Mesendoderm (in vitro differentiated cells): ENCODE results near the gene APOA1.
A peak's percentile ranks its signal among the peaks of the same experiment; 100 is the strongest.

Experiments
- DNase-seq: peaks from one replicate; pipeline ENCODE4 v3.0.0; 2013
- H2AK5ac ChIP-seq: 2 replicates; pipeline ENCODE4 v1.6.1; 2013; ENCODE audit warnings: low read length, inconsistent platforms
- H2BK120ac ChIP-seq: 2 replicates; pipeline ENCODE4 v1.6.1; 2013; ENCODE audit warnings: low read depth, mild to moderate bottlenecking, low read length, moderate library complexity, mixed read lengths
- H2BK15ac ChIP-seq: replicated peaks from 2 replicates; pipeline ENCODE4 v1.6.1; 2013; ENCODE audit warnings: low read depth, mild to moderate bottlenecking, moderate library complexity
- H2BK5ac ChIP-seq: 2 replicates; pipeline ENCODE4 v1.6.1; 2013; ENCODE audit warnings: low read length, inconsistent platforms
- H3K18ac ChIP-seq: 2 replicates; pipeline ENCODE4 v1.6.1; 2013; ENCODE audit warnings: mild to moderate bottlenecking, low read length, mixed read lengths
- H3K23ac ChIP-seq: one replicate; pipeline ENCODE4 v1.6.1; 2013; ENCODE audit warnings: low read length
- H3K27ac ChIP-seq: 2 replicates; pipeline ENCODE4 v1.5.1; 2013; ENCODE audit warnings: low read depth, mild to moderate bottlenecking, inconsistent platforms, low read length, moderate library complexity
- H3K27me3 ChIP-seq: 2 replicates; pipeline ENCODE4 v1.6.1; 2013; ENCODE audit warnings: low read length, control low read depth, mild to moderate bottlenecking, inconsistent platforms; ENCODE audit not compliant: insufficient read depth, poor library complexity
- H3K36me3 ChIP-seq: 2 replicates; pipeline ENCODE4 v1.6.1; 2013; ENCODE audit warnings: low read length, inconsistent platforms; ENCODE audit not compliant: control insufficient read depth, insufficient read depth
- H3K4ac ChIP-seq: one replicate; pipeline ENCODE4 v1.6.1; 2013; ENCODE audit warnings: low read depth, mild to moderate bottlenecking, low read length, moderate library complexity
- H3K4me1 ChIP-seq: 2 replicates; pipeline ENCODE4 v1.6.1; 2013; ENCODE audit warnings: low read depth, low read length, inconsistent platforms; ENCODE audit not compliant: control insufficient read depth
- H3K4me2 ChIP-seq: 2 replicates; pipeline ENCODE4 v1.6.1; 2013; ENCODE audit warnings: low read length
- H3K4me3 ChIP-seq: 2 replicates; pipeline ENCODE4 v1.5.1; 2013; ENCODE audit warnings: mild to moderate bottlenecking, low read length
- H3K56ac ChIP-seq: one replicate; pipeline ENCODE4 v1.6.1; 2013; ENCODE audit warnings: low read length
- H3K79me1 ChIP-seq: 2 replicates; pipeline ENCODE4 v1.6.1; 2013; ENCODE audit warnings: low read length, inconsistent platforms
- H3K79me2 ChIP-seq: 2 replicates; pipeline ENCODE4 v1.6.1; 2013; ENCODE audit warnings: mild to moderate bottlenecking, low read length; ENCODE audit not compliant: control insufficient read depth, insufficient read depth
- H3K9ac ChIP-seq: 2 replicates; pipeline ENCODE4 v1.6.1; 2013; ENCODE audit warnings: low read length, inconsistent platforms
- H4K5ac ChIP-seq: one replicate; pipeline ENCODE4 v1.6.1; 2013; ENCODE audit warnings: low read length
- H4K8ac ChIP-seq: one replicate; pipeline ENCODE4 v1.6.1; 2013; ENCODE audit warnings: low read depth, mild to moderate bottlenecking, control low read depth, low read length, moderate library complexity
- WGBS: extraction: QIAGEN DNeasy Blood & Tissue Kit; methylation state at CpG from one replicate; pipeline ENCODE4 v1.1.7; 2013; ENCODE audit warnings: low lambda C conversion rate, missing lambda C conversion rate; ENCODE audit not compliant: insufficient coverage; ENCODE audit errors: extremely low coverage; 5-methylcytosine and 5-hydroxymethylcytosine counted together

APOA1 gene

DNA sequence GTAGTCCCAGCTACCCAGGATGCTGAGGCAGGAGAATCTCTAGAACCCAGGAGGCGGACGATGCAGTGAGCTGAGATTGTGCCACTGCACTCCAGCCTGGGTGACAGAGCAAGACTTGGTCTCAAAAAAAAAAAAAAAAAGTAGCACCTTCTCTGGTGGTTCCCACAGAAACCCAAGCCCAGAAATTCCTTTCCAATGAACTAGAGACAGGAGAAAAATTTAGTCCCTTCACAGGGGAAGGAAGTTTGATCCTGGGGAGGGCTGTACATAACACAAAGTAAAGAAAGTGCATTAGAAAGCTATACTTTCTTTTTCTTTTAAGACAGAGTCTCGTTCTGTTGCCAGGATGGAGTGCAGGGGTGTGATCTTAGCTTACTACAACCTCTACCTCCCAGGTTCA lies 25.5 kb upstream of the APOA1 start:
- H3K79me2 ChIP-seq = no peaks in the 10 kb centered on the region
- no peak for DNase-seq
- peaks cover 7% of the 10 kb centered on the region for H3K36me3 ChIP-seq
- no peak overlapping the region for H3K27ac ChIP-seq
- H2BK120ac ChIP-seq = no peak overlapping the region
- no peak overlapping the region for H2AK5ac ChIP-seq
- no peak overlapping the region for H2BK15ac ChIP-seq
- no peak overlapping the region for H2BK5ac ChIP-seq
- no peaks in the 10 kb centered on the region for H3K4me1 ChIP-seq
- WGBS = no CpG with 5 or more reads among the region's 3 CpGs
- no peak overlapping the region for H4K8ac ChIP-seq
- no peak overlapping the region for H3K4me3 ChIP-seq
- no peak overlapping the region for H3K9ac ChIP-seq
- H4K5ac ChIP-seq = no peak overlapping the region
- no peaks in the 10 kb centered on the region for H3K27me3 ChIP-seq
- no peak overlapping the region for H3K18ac ChIP-seq
- H3K23ac ChIP-seq = no peak overlapping the region
- H3K4me2 ChIP-seq = no peak overlapping the region
- no peaks in the 10 kb centered on the region for H3K79me1 ChIP-seq
- H3K4ac ChIP-seq = no peak overlapping the region
- H3K56ac ChIP-seq = no peak overlapping the region

DNA sequence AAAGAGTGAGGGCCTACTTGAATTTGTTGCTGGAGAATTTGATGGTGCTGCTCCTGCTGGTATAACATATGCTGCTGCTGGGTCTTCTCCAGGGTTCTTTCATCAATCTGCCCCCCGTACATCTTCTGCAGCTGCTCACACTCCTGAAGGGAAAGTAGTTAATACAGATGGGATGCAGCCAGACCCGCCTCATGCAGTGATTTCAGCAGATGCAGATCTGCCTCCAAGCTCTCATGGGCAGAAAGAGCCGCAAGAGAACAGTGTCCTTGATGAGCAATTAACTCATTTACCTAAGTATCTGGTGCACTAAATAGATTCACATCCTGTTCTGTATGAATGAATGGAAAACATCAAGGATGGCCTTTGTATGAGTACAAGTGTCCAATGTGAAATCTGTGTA lies 24.8 kb upstream of the APOA1 start:
- H3K4ac ChIP-seq = no peak overlapping the region
- no peak overlapping the region for H3K23ac ChIP-seq
- no peak overlapping the region for H2BK15ac ChIP-seq
- no peak overlapping the region for H4K8ac ChIP-seq
- no peak overlapping the region for H3K9ac ChIP-seq
- H3K4me2 ChIP-seq = no peak overlapping the region
- no peak overlapping the region for H3K27ac ChIP-seq
- no peak overlapping the region for H4K5ac ChIP-seq
- no peak overlapping the region for H2BK5ac ChIP-seq
- no peak overlapping the region for H3K4me3 ChIP-seq
- no peak overlapping the region for H2BK120ac ChIP-seq
- H3K56ac ChIP-seq = no peak overlapping the region
- DNase-seq = no peak
- peaks cover 4% of the 10 kb centered on the region for H3K36me3 ChIP-seq
- no peak overlapping the region for H2AK5ac ChIP-seq
- H3K79me2 ChIP-seq = no peaks in the 10 kb centered on the region
- H3K27me3 ChIP-seq = no peaks in the 10 kb centered on the region
- no CpG with 5 or more reads among the region's 3 CpGs for WGBS
- H3K79me1 ChIP-seq = no peaks in the 10 kb centered on the region
- no peaks in the 10 kb centered on the region for H3K4me1 ChIP-seq
- H3K18ac ChIP-seq = no peak overlapping the region

- Histone ChIP-seq H3K79me1 (no peaks in the 10 kb centered on the region), H4K8ac (no peak overlapping the region), H3K4me2 (no peak overlapping the region), H3K36me3 (peaks cover 4% of the 10 kb centered on the region), H2BK15ac (no peak overlapping the region), H3K27me3 (no peaks in the 10 kb centered on the region), H3K27ac (no peak overlapping the region), H2BK5ac (no peak overlapping the region), H3K9ac (no peak overlapping the region), H3K23ac (no peak overlapping the region), H2AK5ac (no peak overlapping the region), H3K56ac (no peak overlapping the region), H3K79me2 (no peaks in the 10 kb centered on the region), H4K5ac (no peak overlapping the region), H3K4me3 (no peak overlapping the region), H2BK120ac (no peak overlapping the region), H3K4me1 (no peaks in the 10 kb centered on the region), H3K18ac (no peak overlapping the region), H3K4ac (no peak overlapping the region)
- DNase-seq = no peak
- no CpG with 5 or more reads among the region's 1 CpG for WGBS
Observed at GRCh38 chr11:116861539-116861938, 24.1 kb upstream of the APOA1 start.

GRCh38 chr11:116860303-116860702 lies 22.9 kb upstream of the APOA1 start:
- H3K36me3 ChIP-seq = peaks cover 4% of the 10 kb centered on the region
- H3K27ac ChIP-seq = no peak overlapping the region
- no peak overlapping the region for H3K9ac ChIP-seq
- no peak overlapping the region for H3K56ac ChIP-seq
- H3K79me2 ChIP-seq = no peaks in the 10 kb centered on the region
- H3K4me3 ChIP-seq = no peak overlapping the region
- H3K27me3 ChIP-seq = no peaks in the 10 kb centered on the region
- no peak overlapping the region for H2BK120ac ChIP-seq
- no peak for DNase-seq
- H3K4me2 ChIP-seq = no peak overlapping the region
- no peak overlapping the region for H3K18ac ChIP-seq
- no peak overlapping the region for H2BK15ac ChIP-seq
- H3K4me1 ChIP-seq = no peaks in the 10 kb centered on the region
- no peak overlapping the region for H3K4ac ChIP-seq
- H3K79me1 ChIP-seq = no peaks in the 10 kb centered on the region
- no peak overlapping the region for H4K8ac ChIP-seq
- no CpG with 5 or more reads among the region's 6 CpGs for WGBS
- H3K23ac ChIP-seq = no peak overlapping the region
- H2BK5ac ChIP-seq = no peak overlapping the region
- no peak overlapping the region for H2AK5ac ChIP-seq
- H4K5ac ChIP-seq = no peak overlapping the region

DNA sequence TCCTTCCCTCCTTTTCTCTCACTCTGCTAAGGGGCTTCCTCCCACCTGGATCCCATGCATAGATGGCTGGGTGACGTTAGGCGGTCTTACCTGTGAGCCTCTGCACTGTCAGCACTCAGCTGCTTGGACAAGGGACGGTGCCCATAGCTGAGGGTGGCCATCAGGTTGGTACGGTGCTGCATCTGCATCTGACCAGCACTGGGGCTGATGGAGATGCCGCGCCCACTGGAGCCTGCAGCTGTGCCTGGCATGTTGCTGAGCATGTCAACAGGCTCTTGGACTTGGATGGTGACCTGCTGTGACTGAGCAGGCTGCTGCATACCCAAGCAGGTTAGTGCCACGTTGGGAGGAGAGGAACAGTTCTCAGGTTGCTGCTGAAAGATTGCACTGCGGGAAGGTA lies 21.8 kb upstream of the APOA1 start:
- no peak overlapping the region for H3K4ac ChIP-seq
- WGBS = no CpG with 5 or more reads among the region's 8 CpGs
- H3K18ac ChIP-seq = no peak overlapping the region
- H3K4me2 ChIP-seq = no peak overlapping the region
- H2BK5ac ChIP-seq = no peak overlapping the region
- H3K79me2 ChIP-seq = no peaks in the 10 kb centered on the region
- no peak overlapping the region for H3K56ac ChIP-seq
- H3K23ac ChIP-seq = no peak overlapping the region
- H3K79me1 ChIP-seq = no peaks in the 10 kb centered on the region
- H2BK120ac ChIP-seq = no peak overlapping the region
- H3K27me3 ChIP-seq = no peaks in the 10 kb centered on the region
- no peak overlapping the region for H3K9ac ChIP-seq
- no peak overlapping the region for H2BK15ac ChIP-seq
- no peak overlapping the region for H4K5ac ChIP-seq
- DNase-seq = no peak
- peaks cover 4% of the 10 kb centered on the region for H3K36me3 ChIP-seq
- H3K27ac ChIP-seq = no peak overlapping the region
- H4K8ac ChIP-seq = no peak overlapping the region
- no peaks in the 10 kb centered on the region for H3K4me1 ChIP-seq
- no peak overlapping the region for H2AK5ac ChIP-seq
- no peak overlapping the region for H3K4me3 ChIP-seq

GRCh38 chr11:116857936-116858335 lies 20.5 kb upstream of the APOA1 start:
- Histone ChIP-seq H3K79me1 (no peaks in the 10 kb centered on the region), H3K9ac (no peak overlapping the region), H4K8ac (no peak overlapping the region), H3K4me3 (no peak overlapping the region), H3K27ac (no peak overlapping the region), H3K27me3 (no peaks in the 10 kb centered on the region), H3K4me1 (no peaks in the 10 kb centered on the region), H3K4me2 (no peak overlapping the region), H3K36me3 (peaks cover 4% of the 10 kb centered on the region), H4K5ac (no peak overlapping the region), H3K23ac (no peak overlapping the region), H3K18ac (no peak overlapping the region), H2BK120ac (no peak overlapping the region), H2BK15ac (no peak overlapping the region), H2AK5ac (no peak overlapping the region), H3K4ac (no peak overlapping the region), H3K56ac (no peak overlapping the region), H2BK5ac (no peak overlapping the region), H3K79me2 (no peaks in the 10 kb centered on the region)
- DNase-seq = peak; percentile 75
- WGBS = no CpG with 5 or more reads among the region's 7 CpGs
